SH-SY5Y (cell line): ENCODE measurements around the gene PNPLA4.

Source experiments
- GATA2 ChIP-seq: IDR thresholded peaks from 2 replicates; pipeline ENCODE4 v1.6.1; 2011; ENCODE audit warnings: mild to moderate bottlenecking, low read depth, low read length
- GATA3 ChIP-seq: IDR thresholded peaks from 2 replicates; pipeline ENCODE4 v1.6.1; 2011; ENCODE audit warnings: low read depth, mild to moderate bottlenecking, low read length, moderate library complexity

DNA sequence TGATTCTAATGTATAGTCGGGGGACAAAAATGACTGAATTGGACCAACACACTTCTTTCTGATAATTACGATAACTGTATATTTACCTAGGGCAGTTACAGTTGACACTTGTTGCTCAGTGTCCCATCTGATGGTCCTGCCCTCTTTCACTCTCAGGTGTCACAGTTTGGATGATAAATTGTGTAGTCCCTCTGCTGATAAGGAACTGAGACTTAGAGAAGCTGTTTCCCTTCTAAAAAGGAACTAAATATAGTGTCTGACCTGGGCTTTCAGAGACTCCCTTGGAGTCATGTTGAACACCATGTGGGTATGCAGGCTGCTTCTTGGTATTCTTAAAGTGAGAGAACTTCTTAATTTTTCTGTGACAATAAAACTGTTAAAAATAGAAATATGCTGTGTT is 23.7 kb upstream of the PNPLA4 start:
- no peak for TF ChIP-seq GATA2
- TF ChIP-seq GATA3: no peak
